IPS-20b (cell line): ENCODE results near the gene HEXIM1.

Experiments used
- H3K27ac ChIP-seq: one replicate; pipeline ENCODE4 v1.5.1; 2013; ENCODE audit warnings: low read length
- H3K27me3 ChIP-seq: 2 replicates; pipeline ENCODE4 v1.6.1; 2013; ENCODE audit warnings: mild to moderate bottlenecking, low read length, inconsistent platforms; ENCODE audit not compliant: insufficient read depth
- H3K36me3 ChIP-seq: 2 replicates; pipeline ENCODE4 v1.6.1; 2013; ENCODE audit warnings: low read depth, mild to moderate bottlenecking, inconsistent platforms, low read length, moderate library complexity; ENCODE audit not compliant: insufficient read depth
- H3K4me1 ChIP-seq: 2 replicates; pipeline ENCODE4 v1.6.1; 2013; ENCODE audit warnings: mild to moderate bottlenecking, control low read depth, inconsistent platforms, low read length, moderate library complexity; ENCODE audit not compliant: insufficient read depth
- H3K4me3 ChIP-seq: 2 replicates; pipeline ENCODE4 v1.5.1; 2013; ENCODE audit warnings: mild to moderate bottlenecking, low read length, inconsistent platforms
- H3K9ac ChIP-seq: 2 replicates; pipeline ENCODE4 v1.6.1; 2013; ENCODE audit warnings: low read depth, mild to moderate bottlenecking, inconsistent platforms, low read length, moderate library complexity
- H3K9me3 ChIP-seq: 2 replicates; pipeline ENCODE4 v1.6.1; 2013; ENCODE audit warnings: mild to moderate bottlenecking, low read depth, low read length, inconsistent platforms; ENCODE audit not compliant: insufficient read depth

The HEXIM1 gene

GRCh38 chr17:45197555-45198334 is 49.5 kb downstream of the HEXIM1 start:
- H3K4me3 ChIP-seq = peak overlapping the region; percentile 37; the same call in 1 of the 2 replicates
- H3K36me3 ChIP-seq = no peaks in the 10 kb centered on the region
- no peak overlapping the region for H3K27ac ChIP-seq
- H3K9ac ChIP-seq = peak overlapping the region; percentile 19; the same call in 1 of the 2 replicates
- H3K27me3 ChIP-seq = no peaks in the 10 kb centered on the region
- peaks cover 5% of the 10 kb centered on the region; the same call in 1 of the 2 replicates for H3K4me1 ChIP-seq
- no peaks in the 10 kb centered on the region for H3K9me3 ChIP-seq

GRCh38 chr17:45200701-45201100 is 52.4 kb downstream of the HEXIM1 start:
- peaks cover 5% of the 10 kb centered on the region; the same call in 1 of the 2 replicates for H3K4me1 ChIP-seq
- H3K9me3 ChIP-seq = no peaks in the 10 kb centered on the region
- H3K27me3 ChIP-seq = no peaks in the 10 kb centered on the region
- H3K4me3 ChIP-seq = no peak overlapping the region
- no peaks in the 10 kb centered on the region for H3K36me3 ChIP-seq
- H3K9ac ChIP-seq = no peak overlapping the region
- H3K27ac ChIP-seq = no peak overlapping the region

- Histone ChIP-seq H3K27me3 (no peaks in the 10 kb centered on the region), H3K9ac (no peak overlapping the region), H3K4me3 (no peak overlapping the region), H3K4me1 (peaks cover 5% of the 10 kb centered on the region; the same call in 1 of the 2 replicates), H3K9me3 (no peaks in the 10 kb centered on the region), H3K36me3 (no peaks in the 10 kb centered on the region), H3K27ac (no peak overlapping the region)
Measured at GRCh38 chr17:45201457-45201856, 53.2 kb downstream of the HEXIM1 start.
